ENCODE data around the gene TAS2R8.

- TF ChIP-seq CTCF (IDR thresholded peaks at IDR 0.05) (no peak), POLR2A (IDR thresholded peaks at IDR 0.05) (no peak)
Observed at GRCh38 chr12:10826258-10826657, 19.2 kb upstream of the TAS2R8 start, which contains the start of gene TAS2R10.

Measured in right lobe of liver (tissue), 4 donors.